NK-92 treated with Interleukin-12 subunit alpha and Interleukin-12 subunit beta, amount 100 ng/mL, for 24 hours (cell line): Measurements from ENCODE around the gene SNED1.
"Not testable (repeated sequence)": the region's sequence is repeated elsewhere in the genome, so short reads cannot be mapped to it uniquely, and the experiment has no call there.

Source experiments
- DNase-seq: peaks from one replicate; lab custom pipeline; 2025; lab: John Stamatoyannopoulos, UW

SNED1 gene

GRCh38 chr2:241087420-241088268, 89.2 kb downstream of the SNED1 start:
- no peak for DNase-seq

DNA sequence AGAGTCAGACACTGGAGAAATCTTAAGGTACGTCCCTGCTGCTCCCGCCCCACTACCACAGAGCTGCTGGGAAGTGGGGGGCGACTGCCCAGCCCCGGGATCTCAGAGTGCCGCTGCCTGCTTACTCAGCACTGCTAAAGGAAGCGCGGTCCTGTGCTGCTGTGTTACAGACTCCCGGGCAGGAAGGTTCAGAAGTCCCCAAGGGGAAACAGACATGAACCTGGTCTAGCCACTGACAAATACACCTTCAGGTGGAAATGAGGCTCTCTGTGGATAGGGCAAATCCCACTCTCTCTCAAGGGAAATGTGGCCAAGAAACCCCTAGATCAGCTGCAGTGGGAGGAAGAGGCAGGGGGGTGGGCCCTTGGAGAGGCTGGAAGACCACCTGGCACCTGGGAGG, 90.0 kb downstream of the SNED1 start:
- no peak for DNase-seq

- no peak for DNase-seq
These were observed 90.6 kb downstream of the SNED1 start for GRCh38 chr2:241088791-241089732.

DNA sequence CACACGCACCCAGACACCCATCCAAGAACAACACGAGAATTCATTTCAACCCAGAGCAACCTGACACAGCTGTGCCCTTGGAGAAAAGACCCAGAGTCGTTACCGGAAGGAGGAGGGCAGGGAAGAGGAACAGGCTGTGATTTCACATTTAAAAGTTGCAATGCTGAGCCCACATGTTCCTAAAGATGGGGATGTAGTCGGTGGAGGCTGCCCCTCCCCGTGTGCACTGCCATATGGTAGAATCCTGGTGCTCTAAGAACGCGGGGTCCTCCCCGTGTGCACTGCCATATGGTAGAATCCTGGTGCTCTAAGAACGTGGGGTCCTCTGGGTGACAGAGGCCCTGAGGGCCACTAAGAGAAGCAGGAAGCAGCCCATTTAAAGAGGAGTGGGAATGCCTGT, 92.8 kb downstream of the SNED1 start:
- DNase-seq = no peak

- no peak for DNase-seq
These were observed 93.5 kb downstream of the SNED1 start for GRCh38 chr2:241091734-241092445.

- DNase-seq = no peak
These were observed 94.3 kb downstream of the SNED1 start for GRCh38 chr2:241092677-241093076.

DNA sequence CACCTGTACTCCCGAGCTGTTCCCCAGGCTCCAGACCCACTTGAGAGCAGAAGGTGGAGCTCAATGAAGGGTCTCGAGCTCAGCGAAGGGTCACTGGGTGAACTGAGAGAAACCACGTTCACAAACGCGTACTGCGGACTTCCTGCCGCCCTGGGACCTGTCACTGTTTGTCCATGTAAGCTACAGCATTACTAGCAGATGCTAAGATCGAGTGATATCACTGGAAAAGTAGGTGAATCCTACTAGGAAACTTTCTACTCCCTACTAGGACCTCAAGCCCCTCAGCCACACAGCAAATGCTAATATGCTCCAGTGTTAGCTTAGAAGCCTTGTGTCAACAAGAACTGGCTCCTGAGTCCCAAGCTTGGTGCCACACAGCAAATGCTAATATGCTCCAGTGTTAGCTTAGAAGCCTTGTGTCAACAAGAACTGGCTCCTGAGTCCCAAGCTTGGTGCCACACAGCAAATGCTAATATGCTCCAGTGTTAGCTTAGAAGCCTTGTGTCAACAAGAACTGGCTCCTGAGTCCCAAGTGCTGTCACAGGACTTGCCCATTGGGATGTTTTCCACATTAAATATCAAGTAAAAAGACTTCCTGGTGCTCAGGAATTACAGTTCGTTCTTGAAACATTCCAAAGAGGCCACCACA, 94.8 kb downstream of the SNED1 start:
- DNase-seq = not testable (repeated sequence)

GRCh38 chr2:241094172-241094571, 95.8 kb downstream of the SNED1 start:
- no peak for DNase-seq

GRCh38 chr2:241094924-241095420, 96.6 kb downstream of the SNED1 start:
- DNase-seq = no peak

- DNase-seq = no peak
These were observed 97.3 kb downstream of the SNED1 start for GRCh38 chr2:241095594-241096290.

GRCh38 chr2:241096979-241097378, 98.6 kb downstream of the SNED1 start:
- no peak for DNase-seq

- DNase-seq = no peak
These were observed 100.8 kb downstream of the SNED1 start for GRCh38 chr2:241099246-241099645.

GRCh38 chr2:241102239-241102803, 103.9 kb downstream of the SNED1 start, which contains the start of gene MTERF4:
TSS of gene MTERF4 (minus strand) at chr2:241102287. CDS start at chr2:241102273, 14 bp downstream.
- peak; percentile 75 for DNase-seq

- no peak for DNase-seq
These were observed 104.8 kb downstream of the SNED1 start for GRCh38 chr2:241103176-241103595.

- DNase-seq = not testable (repeated sequence)
These were observed 106.2 kb downstream of the SNED1 start for GRCh38 chr2:241104611-241105010.

GRCh38 chr2:241105641-241106040, 107.2 kb downstream of the SNED1 start:
- DNase-seq = no peak

GRCh38 chr2:241107031-241107783, 108.8 kb downstream of the SNED1 start:
- no peak for DNase-seq

GRCh38 chr2:241108271-241109209, 110.1 kb downstream of the SNED1 start:
- DNase-seq = no peak
